H9 (cell line): Measurements from ENCODE around the gene KCNIP1. TPM values are rescaled to one million over a fixed set of nuclear protein-coding genes. Genes with fewer than 3 reads are reported as not detected.

Experiments
- DNase-seq: peaks from one replicate; pipeline ENCODE4 v3.0.0-alpha.2; 2017
- H2AFZ ChIP-seq: one replicate; pipeline ENCODE4 v1.6.1; 2013; ENCODE audit warnings: mild to moderate bottlenecking, low read length, control low read depth, moderate library complexity
- H2AK5ac ChIP-seq: 2 replicates; pipeline ENCODE4 v1.6.1; 2013; ENCODE audit warnings: low read length, control low read depth, mixed read lengths; ENCODE audit not compliant: insufficient read length
- H2BK120ac ChIP-seq: one replicate; pipeline ENCODE4 v1.6.1; 2013; ENCODE audit warnings: low read depth, mild to moderate bottlenecking, low read length, control low read depth, inconsistent platforms; ENCODE audit not compliant: poor library complexity, severe bottlenecking
- H2BK12ac ChIP-seq: 2 replicates; pipeline ENCODE4 v1.6.1; 2013; ENCODE audit warnings: low read length, control low read depth, mixed read lengths, low read depth; ENCODE audit not compliant: insufficient read length
- H2BK15ac ChIP-seq: 2 replicates; pipeline ENCODE4 v1.6.1; 2013; ENCODE audit warnings: low read depth, low read length, control low read depth
- H2BK20ac ChIP-seq: one replicate; pipeline ENCODE4 v1.6.1; 2013; ENCODE audit warnings: low read depth, mild to moderate bottlenecking, low read length, control low read depth, inconsistent platforms; ENCODE audit not compliant: poor library complexity, severe bottlenecking
- H2BK5ac ChIP-seq: 2 replicates; pipeline ENCODE4 v1.6.1; 2013; ENCODE audit warnings: low read length, control low read depth, mixed read lengths; ENCODE audit not compliant: insufficient read length
- H3K14ac ChIP-seq: 2 replicates; pipeline ENCODE4 v1.6.1; 2013; ENCODE audit warnings: low read length, control low read depth; ENCODE audit not compliant: insufficient read depth
- H3K18ac ChIP-seq: 2 replicates; pipeline ENCODE4 v1.6.1; 2013; ENCODE audit warnings: low read depth, mild to moderate bottlenecking, mixed read lengths, low read length, control low read depth; ENCODE audit not compliant: insufficient read length
- H3K23ac ChIP-seq: 2 replicates; pipeline ENCODE4 v1.6.1; 2013; ENCODE audit warnings: low read length, control low read depth, mixed read lengths, low read depth; ENCODE audit not compliant: insufficient read length
- H3K23me2 ChIP-seq: 2 replicates; pipeline ENCODE4 v1.6.1; 2013; ENCODE audit warnings: low read depth, mild to moderate bottlenecking, mixed read lengths, low read length, control low read depth; ENCODE audit not compliant: insufficient read length, poor library complexity, severe bottlenecking
- H3K27ac ChIP-seq: 2 replicates; pipeline ENCODE4 v1.5.1; 2013; ENCODE audit warnings: low read length, control low read depth, mixed read lengths, low read depth; ENCODE audit not compliant: insufficient read length
- H3K27me3 ChIP-seq: 2 replicates; pipeline ENCODE4 v1.6.1; 2013; ENCODE audit warnings: low read length, control low read depth, inconsistent platforms; ENCODE audit not compliant: insufficient read depth
- H3K4ac ChIP-seq: 2 replicates; pipeline ENCODE4 v1.6.1; 2013; ENCODE audit warnings: low read depth, mild to moderate bottlenecking, control low read depth, inconsistent platforms, low read length, moderate library complexity
- H3K4me1 ChIP-seq: 2 replicates; pipeline ENCODE4 v1.6.1; 2013; ENCODE audit warnings: low read length, control low read depth, inconsistent platforms; ENCODE audit not compliant: insufficient read depth
- H3K4me2 ChIP-seq: 2 replicates; pipeline ENCODE4 v1.6.1; 2013; ENCODE audit warnings: low read length, control low read depth, mixed read lengths; ENCODE audit not compliant: insufficient read length, insufficient read depth
- H3K56ac ChIP-seq: 2 replicates; pipeline ENCODE4 v1.6.1; 2013; ENCODE audit warnings: low read depth, mild to moderate bottlenecking, mixed read lengths, low read length, control low read depth; ENCODE audit not compliant: insufficient read length
- H3K79me1 ChIP-seq: 2 replicates; pipeline ENCODE4 v1.6.1; 2013; ENCODE audit warnings: low read depth, mild to moderate bottlenecking, moderate library complexity, low read length, control low read depth, inconsistent platforms; ENCODE audit not compliant: insufficient read depth, poor library complexity, severe bottlenecking
- H3K79me2 ChIP-seq: 2 replicates; pipeline ENCODE4 v1.6.1; 2013; ENCODE audit warnings: low read length, control low read depth, inconsistent platforms; ENCODE audit not compliant: insufficient read depth
- H3K9ac ChIP-seq: 2 replicates; pipeline ENCODE4 v1.6.1; 2013; ENCODE audit warnings: low read length, control low read depth, mixed read lengths; ENCODE audit not compliant: insufficient read length; ENCODE audit errors: extremely low read depth
- H3K9me3 ChIP-seq: one replicate; pipeline ENCODE4 v1.6.1; 2013; ENCODE audit warnings: low read depth, low read length, inconsistent platforms; ENCODE audit not compliant: control insufficient read depth
- H3T11ph ChIP-seq: one replicate; pipeline ENCODE4 v1.6.1; 2013; ENCODE audit warnings: mild to moderate bottlenecking, low read length, control low read depth, inconsistent platforms
- H4K20me1 ChIP-seq: one replicate; pipeline ENCODE4 v1.6.1; 2013; ENCODE audit not compliant: control insufficient read depth, insufficient read length, insufficient read depth
- H4K5ac ChIP-seq: 2 replicates; pipeline ENCODE4 v1.6.1; 2013; ENCODE audit warnings: low read depth, mild to moderate bottlenecking, mixed read lengths, low read length, control low read depth; ENCODE audit not compliant: insufficient read length
- H4K8ac ChIP-seq: replicated peaks from 2 replicates; pipeline ENCODE4 v1.6.1; 2013; ENCODE audit warnings: low read length, control low read depth, mixed read lengths, low read depth; ENCODE audit not compliant: insufficient read length
- H4K91ac ChIP-seq: 2 replicates; pipeline ENCODE4 v1.6.1; 2013; ENCODE audit warnings: low read depth, mild to moderate bottlenecking, moderate library complexity, mixed read lengths, low read length, control low read depth; ENCODE audit not compliant: insufficient read length
- H3K27ac Mint-ChIP-seq, 3 experiments: 2 replicates in 2 of 3; 3 replicates in 1 of 3; pipeline ENCODE4 v1.8.0; 2020 to 2021; ENCODE audit warnings: mixed read lengths in 3 of 3, mild to moderate bottlenecking in 1 of 3, moderate library complexity in 1 of 3
- H3K27me3 Mint-ChIP-seq: 2 replicates; pipeline ENCODE4 v1.8.0; 2021; ENCODE audit warnings: low read depth, mild to moderate bottlenecking, moderate library complexity, mixed read lengths
- H3K36me3 Mint-ChIP-seq, 3 experiments: 2 replicates in 2 of 3; 3 replicates in 1 of 3; pipeline ENCODE4 v1.8.0; 2020 to 2021; ENCODE audit warnings: low read depth in 3 of 3, mixed read lengths in 3 of 3; ENCODE audit not compliant: insufficient read depth in 1 of 3
- H3K4me1 Mint-ChIP-seq, 2 experiments: 2 replicates each; pipeline ENCODE4 v1.8.0; 2020; ENCODE audit warnings: mixed read lengths in 2 of 2
- H3K4me3 Mint-ChIP-seq, 2 experiments: 2 replicates in 1 of 2; 3 replicates in 1 of 2; pipeline ENCODE4 v1.8.0; 2020 to 2021; ENCODE audit warnings: mild to moderate bottlenecking in 2 of 2, mixed read lengths in 2 of 2, moderate library complexity in 1 of 2
- H3K9me3 Mint-ChIP-seq, 2 experiments: 2 replicates in 1 of 2; 3 replicates in 1 of 2; pipeline ENCODE4 v1.8.0; 2020; ENCODE audit warnings: mild to moderate bottlenecking in 2 of 2, mixed read lengths in 2 of 2, moderate library complexity in 1 of 2
- WGBS: extraction: QIAGEN DNeasy Blood & Tissue Kit; methylation state at CpG from one replicate; pipeline ENCODE4 v1.1.7; 2013; ENCODE audit warnings: missing lambda C conversion rate, low lambda C conversion rate, mixed read lengths; ENCODE audit not compliant: insufficient read length; ENCODE audit errors: extremely low coverage; 5-methylcytosine and 5-hydroxymethylcytosine counted together
- total RNA-seq: library from RNA; stranded (reverse); gene quantifications from 2 replicates; pipeline ENCODE4 v1.2.1, GENCODE V29; 2021
- TF ChIP-seq, protein P1 (sequence below): fragments of 200-600 bp; sonication (generic); conservative IDR thresholded peaks from 3 replicates; pipeline ENCODE4 v1.8.0; 2021; ENCODE audit warnings: antibody characterized with exemption, mild to moderate bottlenecking

Gene KCNIP1
- total RNA-seq, 1 experiment from 2014 or later = 0.63 TPM

DNA sequence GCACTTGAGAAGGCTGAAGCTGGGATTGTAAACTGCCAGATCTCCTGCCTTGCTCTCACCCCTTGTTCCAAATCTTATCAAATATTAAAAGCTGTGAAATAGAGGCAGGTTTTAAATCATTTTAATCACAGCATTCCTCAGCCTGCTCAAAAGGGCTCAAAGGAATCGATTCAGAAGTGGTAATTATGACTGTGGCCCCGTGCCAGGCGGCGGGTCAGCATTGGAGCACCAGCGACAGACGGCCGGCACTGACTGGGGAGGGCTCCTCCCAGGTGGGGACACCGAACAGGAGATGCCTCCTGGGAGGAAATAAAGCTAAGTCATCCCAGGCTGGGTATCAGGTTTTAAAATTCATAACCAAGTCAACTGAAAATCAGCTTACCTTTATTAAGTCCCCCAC, 66.7 kb downstream of the KCNIP1 start:
- no peak overlapping the region for H3K14ac ChIP-seq
- Mint-ChIP-seq H3K27ac (no peak overlapping the region), H3K36me3 (no peaks in the 10 kb centered on the region; a peak in 1 of 7 replicates), H3K4me3 (no peak overlapping the region), H3K9me3 (peaks cover 0 to under 1% of the 10 kb centered on the region in 2 experiments; a peak in 1 of 5 replicates), H3K4me1 (peaks cover 3 to 18% of the 10 kb centered on the region in 2 experiments), H3K27me3 (peaks cover 9% of the 10 kb centered on the region)
- no peak overlapping the region for H3K27ac ChIP-seq
- H4K8ac ChIP-seq = no peak overlapping the region
- H3K9ac ChIP-seq = no peak overlapping the region
- no peaks in the 10 kb centered on the region for H3K23me2 ChIP-seq
- no peak overlapping the region for H2BK5ac ChIP-seq
- H3K9me3 ChIP-seq = no peaks in the 10 kb centered on the region
- H3K4me1 ChIP-seq = no peaks in the 10 kb centered on the region
- H2AFZ ChIP-seq = no peak overlapping the region
- H4K91ac ChIP-seq = no peak overlapping the region
- no peaks in the 10 kb centered on the region for H3K79me1 ChIP-seq
- H2BK15ac ChIP-seq = no peak overlapping the region
- no peak overlapping the region for H2BK20ac ChIP-seq
- H3K18ac ChIP-seq = no peak overlapping the region
- H2BK120ac ChIP-seq = no peak overlapping the region
- TF ChIP-seq, protein P1, sequence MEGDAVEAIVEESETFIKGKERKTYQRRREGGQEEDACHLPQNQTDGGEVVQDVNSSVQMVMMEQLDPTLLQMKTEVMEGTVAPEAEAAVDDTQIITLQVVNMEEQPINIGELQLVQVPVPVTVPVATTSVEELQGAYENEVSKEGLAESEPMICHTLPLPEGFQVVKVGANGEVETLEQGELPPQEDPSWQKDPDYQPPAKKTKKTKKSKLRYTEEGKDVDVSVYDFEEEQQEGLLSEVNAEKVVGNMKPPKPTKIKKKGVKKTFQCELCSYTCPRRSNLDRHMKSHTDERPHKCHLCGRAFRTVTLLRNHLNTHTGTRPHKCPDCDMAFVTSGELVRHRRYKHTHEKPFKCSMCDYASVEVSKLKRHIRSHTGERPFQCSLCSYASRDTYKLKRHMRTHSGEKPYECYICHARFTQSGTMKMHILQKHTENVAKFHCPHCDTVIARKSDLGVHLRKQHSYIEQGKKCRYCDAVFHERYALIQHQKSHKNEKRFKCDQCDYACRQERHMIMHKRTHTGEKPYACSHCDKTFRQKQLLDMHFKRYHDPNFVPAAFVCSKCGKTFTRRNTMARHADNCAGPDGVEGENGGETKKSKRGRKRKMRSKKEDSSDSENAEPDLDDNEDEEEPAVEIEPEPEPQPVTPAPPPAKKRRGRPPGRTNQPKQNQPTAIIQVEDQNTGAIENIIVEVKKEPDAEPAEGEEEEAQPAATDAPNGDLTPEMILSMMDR = no peak
- H2BK12ac ChIP-seq = no peak overlapping the region
- no peak overlapping the region for H3K56ac ChIP-seq
- H3K4ac ChIP-seq = no peak overlapping the region
- no peak overlapping the region for H3T11ph ChIP-seq
- no peak overlapping the region for H4K5ac ChIP-seq
- H4K20me1 ChIP-seq = no peaks in the 10 kb centered on the region
- no peaks in the 10 kb centered on the region for H3K79me2 ChIP-seq
- H3K27me3 ChIP-seq = no peaks in the 10 kb centered on the region; the same call in 1 of the 2 replicates
- H3K4me2 ChIP-seq = no peak overlapping the region
- H3K23ac ChIP-seq = no peak overlapping the region
- no peak for DNase-seq
- WGBS = no CpG with 5 or more reads among the region's 8 CpGs
- H2AK5ac ChIP-seq = no peak overlapping the region
